ENCODE measurements around the gene TSHZ2.

GRCh38 chr20:53399592-53400335, 427.6 kb downstream of the TSHZ2 start:
- TF ChIP-seq RFX5 (IDR thresholded peaks at IDR 0.05; ENCODE audit: low read depth, low read length) (no peak), MYC (IDR thresholded peaks at IDR 0.05; ENCODE audit: low read depth, low read length) (no peak), MYC (CRISPR knock-in tag; IDR thresholded peaks at IDR 0.05; ENCODE audit: borderline replicate concordance, low read depth) (no peak), NFATC3 (IDR thresholded peaks at IDR 0.05) (no peak), PTBP1 (IDR thresholded peaks at IDR 0.05; ENCODE audit: low read depth, low read length) (no peak), HDAC2 (IDR thresholded peaks at IDR 0.05) (no peak), ZNF263 (CRISPR knock-in tag; IDR thresholded peaks at IDR 0.05; ENCODE audit: borderline replicate concordance) (no peak), TFAP4 (CRISPR knock-in tag; IDR thresholded peaks at IDR 0.05; ENCODE audit: borderline replicate concordance) (no peak), KAT7 (CRISPR knock-in tag; IDR thresholded peaks at IDR 0.05; ENCODE audit: borderline replicate concordance) (no peak), SMAD1 (IDR thresholded peaks at IDR 0.05; ENCODE audit: low read depth, low read length, partially characterized antibody) (no peak), ESRRA (IDR thresholded peaks at IDR 0.05; ENCODE audit: borderline replicate concordance, low read depth) (no peak), FOXK2 (conservative IDR thresholded peaks at IDR 0.05 in 1 of 2, IDR thresholded peaks at IDR 0.05 in 1 of 2; ENCODE audit: low read depth in 2 of 2) (no peak), GTF2B (IDR thresholded peaks at IDR 0.05; ENCODE audit: extremely low read depth, insufficient read length) (no peak), ZBTB33 (CRISPR knock-in tag; IDR thresholded peaks at IDR 0.05) (no peak)
